H9 (cell line): ENCODE results near the gene OSTF1. TPM values are rescaled to one million over a fixed set of nuclear protein-coding genes. Genes with fewer than 3 reads are reported as not detected.

Source experiments
- DNase-seq: peaks from one replicate; pipeline ENCODE4 v3.0.0-alpha.2; 2017
- H2AFZ ChIP-seq: one replicate; pipeline ENCODE4 v1.6.1; 2013; ENCODE audit warnings: mild to moderate bottlenecking, low read length, control low read depth, moderate library complexity
- H2AK5ac ChIP-seq: 2 replicates; pipeline ENCODE4 v1.6.1; 2013; ENCODE audit warnings: low read length, control low read depth, mixed read lengths; ENCODE audit not compliant: insufficient read length
- H2BK120ac ChIP-seq: one replicate; pipeline ENCODE4 v1.6.1; 2013; ENCODE audit warnings: low read depth, mild to moderate bottlenecking, low read length, control low read depth, inconsistent platforms; ENCODE audit not compliant: poor library complexity, severe bottlenecking
- H2BK12ac ChIP-seq: 2 replicates; pipeline ENCODE4 v1.6.1; 2013; ENCODE audit warnings: low read length, control low read depth, mixed read lengths, low read depth; ENCODE audit not compliant: insufficient read length
- H2BK15ac ChIP-seq: 2 replicates; pipeline ENCODE4 v1.6.1; 2013; ENCODE audit warnings: low read depth, low read length, control low read depth
- H2BK20ac ChIP-seq: one replicate; pipeline ENCODE4 v1.6.1; 2013; ENCODE audit warnings: low read depth, mild to moderate bottlenecking, low read length, control low read depth, inconsistent platforms; ENCODE audit not compliant: poor library complexity, severe bottlenecking
- H2BK5ac ChIP-seq: 2 replicates; pipeline ENCODE4 v1.6.1; 2013; ENCODE audit warnings: low read length, control low read depth, mixed read lengths; ENCODE audit not compliant: insufficient read length
- H3K14ac ChIP-seq: 2 replicates; pipeline ENCODE4 v1.6.1; 2013; ENCODE audit warnings: low read length, control low read depth; ENCODE audit not compliant: insufficient read depth
- H3K18ac ChIP-seq: 2 replicates; pipeline ENCODE4 v1.6.1; 2013; ENCODE audit warnings: low read depth, mild to moderate bottlenecking, mixed read lengths, low read length, control low read depth; ENCODE audit not compliant: insufficient read length
- H3K23ac ChIP-seq: 2 replicates; pipeline ENCODE4 v1.6.1; 2013; ENCODE audit warnings: low read length, control low read depth, mixed read lengths, low read depth; ENCODE audit not compliant: insufficient read length
- H3K23me2 ChIP-seq: 2 replicates; pipeline ENCODE4 v1.6.1; 2013; ENCODE audit warnings: low read depth, mild to moderate bottlenecking, mixed read lengths, low read length, control low read depth; ENCODE audit not compliant: insufficient read length, poor library complexity, severe bottlenecking
- H3K27ac ChIP-seq: 2 replicates; pipeline ENCODE4 v1.5.1; 2013; ENCODE audit warnings: low read length, control low read depth, mixed read lengths, low read depth; ENCODE audit not compliant: insufficient read length
- H3K27me3 ChIP-seq: 2 replicates; pipeline ENCODE4 v1.6.1; 2013; ENCODE audit warnings: low read length, control low read depth, inconsistent platforms; ENCODE audit not compliant: insufficient read depth
- H3K4ac ChIP-seq: 2 replicates; pipeline ENCODE4 v1.6.1; 2013; ENCODE audit warnings: low read depth, mild to moderate bottlenecking, control low read depth, inconsistent platforms, low read length, moderate library complexity
- H3K4me1 ChIP-seq: 2 replicates; pipeline ENCODE4 v1.6.1; 2013; ENCODE audit warnings: low read length, control low read depth, inconsistent platforms; ENCODE audit not compliant: insufficient read depth
- H3K4me2 ChIP-seq: 2 replicates; pipeline ENCODE4 v1.6.1; 2013; ENCODE audit warnings: low read length, control low read depth, mixed read lengths; ENCODE audit not compliant: insufficient read length, insufficient read depth
- H3K56ac ChIP-seq: 2 replicates; pipeline ENCODE4 v1.6.1; 2013; ENCODE audit warnings: low read depth, mild to moderate bottlenecking, mixed read lengths, low read length, control low read depth; ENCODE audit not compliant: insufficient read length
- H3K79me1 ChIP-seq: 2 replicates; pipeline ENCODE4 v1.6.1; 2013; ENCODE audit warnings: low read depth, mild to moderate bottlenecking, moderate library complexity, low read length, control low read depth, inconsistent platforms; ENCODE audit not compliant: insufficient read depth, poor library complexity, severe bottlenecking
- H3K79me2 ChIP-seq: 2 replicates; pipeline ENCODE4 v1.6.1; 2013; ENCODE audit warnings: low read length, control low read depth, inconsistent platforms; ENCODE audit not compliant: insufficient read depth
- H3K9ac ChIP-seq: 2 replicates; pipeline ENCODE4 v1.6.1; 2013; ENCODE audit warnings: low read length, control low read depth, mixed read lengths; ENCODE audit not compliant: insufficient read length; ENCODE audit errors: extremely low read depth
- H3K9me3 ChIP-seq: one replicate; pipeline ENCODE4 v1.6.1; 2013; ENCODE audit warnings: low read depth, low read length, inconsistent platforms; ENCODE audit not compliant: control insufficient read depth
- H3T11ph ChIP-seq: one replicate; pipeline ENCODE4 v1.6.1; 2013; ENCODE audit warnings: mild to moderate bottlenecking, low read length, control low read depth, inconsistent platforms
- H4K20me1 ChIP-seq: one replicate; pipeline ENCODE4 v1.6.1; 2013; ENCODE audit not compliant: control insufficient read depth, insufficient read length, insufficient read depth
- H4K5ac ChIP-seq: 2 replicates; pipeline ENCODE4 v1.6.1; 2013; ENCODE audit warnings: low read depth, mild to moderate bottlenecking, mixed read lengths, low read length, control low read depth; ENCODE audit not compliant: insufficient read length
- H4K8ac ChIP-seq: replicated peaks from 2 replicates; pipeline ENCODE4 v1.6.1; 2013; ENCODE audit warnings: low read length, control low read depth, mixed read lengths, low read depth; ENCODE audit not compliant: insufficient read length
- H4K91ac ChIP-seq: 2 replicates; pipeline ENCODE4 v1.6.1; 2013; ENCODE audit warnings: low read depth, mild to moderate bottlenecking, moderate library complexity, mixed read lengths, low read length, control low read depth; ENCODE audit not compliant: insufficient read length
- H3K27ac Mint-ChIP-seq, 3 experiments: 2 replicates in 2 of 3; 3 replicates in 1 of 3; pipeline ENCODE4 v1.8.0; 2020 to 2021; ENCODE audit warnings: mixed read lengths in 3 of 3, mild to moderate bottlenecking in 1 of 3, moderate library complexity in 1 of 3
- H3K27me3 Mint-ChIP-seq: 2 replicates; pipeline ENCODE4 v1.8.0; 2021; ENCODE audit warnings: low read depth, mild to moderate bottlenecking, moderate library complexity, mixed read lengths
- H3K36me3 Mint-ChIP-seq, 3 experiments: 2 replicates in 2 of 3; 3 replicates in 1 of 3; pipeline ENCODE4 v1.8.0; 2020 to 2021; ENCODE audit warnings: low read depth in 3 of 3, mixed read lengths in 3 of 3; ENCODE audit not compliant: insufficient read depth in 1 of 3
- H3K4me1 Mint-ChIP-seq, 2 experiments: 2 replicates each; pipeline ENCODE4 v1.8.0; 2020; ENCODE audit warnings: mixed read lengths in 2 of 2
- H3K4me3 Mint-ChIP-seq, 2 experiments: 2 replicates in 1 of 2; 3 replicates in 1 of 2; pipeline ENCODE4 v1.8.0; 2020 to 2021; ENCODE audit warnings: mild to moderate bottlenecking in 2 of 2, mixed read lengths in 2 of 2, moderate library complexity in 1 of 2
- H3K9me3 Mint-ChIP-seq, 2 experiments: 2 replicates in 1 of 2; 3 replicates in 1 of 2; pipeline ENCODE4 v1.8.0; 2020; ENCODE audit warnings: mild to moderate bottlenecking in 2 of 2, mixed read lengths in 2 of 2, moderate library complexity in 1 of 2
- CTCF ChIP-seq: fragments of 200-600 bp; sonication (generic); conservative IDR thresholded peaks from 3 replicates; pipeline ENCODE4 v1.8.0; 2021; ENCODE audit warnings: antibody characterized with exemption, mild to moderate bottlenecking
- WGBS: extraction: QIAGEN DNeasy Blood & Tissue Kit; methylation state at CpG from one replicate; pipeline ENCODE4 v1.1.7; 2013; ENCODE audit warnings: missing lambda C conversion rate, low lambda C conversion rate, mixed read lengths; ENCODE audit not compliant: insufficient read length; ENCODE audit errors: extremely low coverage; 5-methylcytosine and 5-hydroxymethylcytosine counted together
- total RNA-seq: library from RNA; stranded (reverse); gene quantifications from 2 replicates; pipeline ENCODE4 v1.2.1, GENCODE V29; 2021

The OSTF1 gene
- total RNA-seq, 1 experiment from 2014 or later = 16.1 TPM

GRCh38 chr9:75101004-75101588, 12.8 kb downstream of the OSTF1 start:
- Histone ChIP-seq H2BK15ac (no peak overlapping the region), H2AFZ (no peak overlapping the region), H3K27ac (no peak overlapping the region), H4K8ac (no peak overlapping the region), H3K9me3 (no peaks in the 10 kb centered on the region), H3K4me1 (no peaks in the 10 kb centered on the region; the same call in 1 of the 2 replicates), H2BK20ac (no peak overlapping the region), H4K91ac (no peak overlapping the region), H3K27me3 (no peaks in the 10 kb centered on the region), H3K56ac (no peak overlapping the region), H4K20me1 (no peaks in the 10 kb centered on the region), H3K23me2 (no peaks in the 10 kb centered on the region), H2BK120ac (no peak overlapping the region), H2AK5ac (no peak overlapping the region), H3K4ac (no peak overlapping the region), H3K23ac (no peak overlapping the region), H3T11ph (no peak overlapping the region), H3K79me1 (no peaks in the 10 kb centered on the region), H2BK12ac (no peak overlapping the region), H4K5ac (no peak overlapping the region), H3K79me2 (no peaks in the 10 kb centered on the region), H3K9ac (no peak overlapping the region), H2BK5ac (no peak overlapping the region), H3K4me2 (no peak overlapping the region), H3K18ac (no peak overlapping the region), H3K14ac (no peak overlapping the region)
- no peak for TF ChIP-seq CTCF
- Mint-ChIP-seq H3K36me3 (no peaks in the 10 kb centered on the region), H3K27me3 (no peaks in the 10 kb centered on the region), H3K4me1 (peaks cover 5 to 7% of the 10 kb centered on the region in 2 experiments; a peak in 3 of 4 replicates), H3K9me3 (no peaks in the 10 kb centered on the region), H3K27ac (peak overlapping the region; percentile 28 to 84 (median 69); a peak in 4 of 7 replicates), H3K4me3 (no peak overlapping the region)
- no CpG with 5 or more reads among the region's 9 CpGs for WGBS
- DNase-seq = peak; percentile 41
